Activated CD8-positive, alpha-beta memory T cell treated with anti-CD3 and anti-CD28 coated beads, Interleukin-2, amount 50 U/mL, for 48 hours (primary cell): ENCODE results near the gene LECT2.

Experiments
- DNase-seq: peaks from one replicate; pipeline ENCODE4 v3.0.0-alpha.2; 2020

The LECT2 gene

GRCh38 chr5:135977375-135977928 is 22.7 kb upstream of the LECT2 start:
- peak; percentile 83 for DNase-seq

DNA sequence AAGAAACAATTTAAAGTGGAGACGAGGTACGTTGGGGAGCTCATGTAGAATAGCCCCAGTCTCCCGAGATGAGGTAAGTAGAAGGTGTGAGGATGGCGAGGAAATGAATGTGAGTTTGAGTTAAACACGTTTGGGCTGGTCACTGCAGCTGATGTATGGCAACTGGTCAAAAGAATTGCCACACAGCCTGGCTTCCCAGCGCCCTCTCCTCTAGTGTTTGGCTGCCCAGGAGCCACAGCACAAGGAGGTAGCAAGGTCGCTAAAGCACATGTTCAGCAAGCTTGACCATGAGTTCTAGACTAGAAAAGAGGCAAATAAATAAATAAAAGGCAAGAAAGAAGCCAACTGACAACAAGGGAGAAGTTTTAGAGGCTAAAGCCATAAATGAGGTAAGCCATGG is 21.4 kb upstream of the LECT2 start:
- no peak for DNase-seq

DNA sequence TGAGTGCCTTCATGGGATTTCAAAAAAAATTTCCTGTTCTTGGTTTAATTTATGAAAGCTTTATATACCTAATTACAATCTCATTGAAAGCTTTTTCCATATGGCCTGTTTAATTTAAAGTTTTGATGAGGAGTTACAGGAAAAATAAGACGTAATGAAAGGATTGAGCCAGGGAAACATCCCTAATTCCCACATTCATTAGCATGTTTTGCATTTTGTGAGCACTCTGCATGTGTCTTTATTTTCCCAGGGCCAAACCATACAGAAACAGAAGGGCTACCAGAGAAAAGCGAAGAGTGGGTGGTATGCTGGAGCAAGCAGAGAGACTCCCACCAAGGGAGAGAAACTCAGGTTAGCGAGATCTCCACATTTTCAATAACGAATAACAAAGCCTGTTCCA is 20.3 kb upstream of the LECT2 start:
- no peak for DNase-seq

- DNase-seq = no peak
Measured at GRCh38 chr5:135974021-135974600, 19.3 kb upstream of the LECT2 start.

DNA sequence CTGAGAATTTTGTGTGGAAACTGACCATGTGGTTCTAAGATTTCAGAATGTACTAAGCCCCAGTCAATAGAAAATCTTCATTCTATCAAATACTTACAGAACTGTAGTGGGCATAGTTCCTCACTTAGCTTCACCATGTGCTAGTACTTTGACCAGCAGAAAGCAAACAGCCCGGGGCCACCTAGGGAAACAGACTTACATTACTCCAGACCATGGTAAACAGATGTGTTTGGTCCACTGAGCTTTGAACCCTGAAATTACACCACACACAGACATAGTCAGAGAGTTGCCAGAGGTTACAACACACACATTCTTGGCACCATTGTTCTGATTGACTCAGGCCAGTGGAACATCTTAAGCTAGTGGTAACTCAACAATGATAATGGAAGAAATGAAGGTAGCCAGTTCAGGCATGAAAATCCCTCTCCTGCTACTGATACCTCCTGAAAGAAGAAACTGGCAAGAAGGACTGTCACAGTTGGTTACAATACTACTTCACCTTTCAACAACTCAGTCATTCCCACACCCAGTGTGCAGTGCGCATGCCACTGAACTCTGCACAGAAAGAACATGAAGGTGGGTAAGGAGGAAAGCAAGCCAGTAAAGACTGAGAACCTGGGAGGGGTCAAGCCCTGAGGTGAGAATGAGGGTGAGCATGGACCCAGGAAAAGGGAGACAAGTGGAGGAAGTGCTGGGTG is 18.7 kb upstream of the LECT2 start:
- no peak for DNase-seq

DNA sequence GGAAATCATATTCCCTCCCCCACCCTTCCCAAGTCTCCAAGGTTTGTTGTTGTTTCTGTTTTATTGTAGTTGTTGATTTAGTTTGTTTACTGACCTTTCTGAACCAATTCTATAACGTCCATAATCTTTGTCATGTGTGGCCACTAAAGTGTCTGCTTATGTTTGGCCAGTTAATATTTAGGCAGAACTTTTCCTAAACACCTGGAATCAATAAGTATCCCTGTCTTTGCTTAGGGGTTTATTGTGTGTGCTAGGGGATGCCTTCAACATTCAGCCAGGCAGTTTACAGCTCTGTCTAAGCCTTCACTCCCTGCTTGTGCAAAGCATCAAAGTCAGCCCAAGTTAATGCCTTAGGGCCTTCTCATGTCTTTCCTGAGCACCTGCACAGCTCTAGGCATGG is 16.9 kb upstream of the LECT2 start:
- no peak for DNase-seq

DNA sequence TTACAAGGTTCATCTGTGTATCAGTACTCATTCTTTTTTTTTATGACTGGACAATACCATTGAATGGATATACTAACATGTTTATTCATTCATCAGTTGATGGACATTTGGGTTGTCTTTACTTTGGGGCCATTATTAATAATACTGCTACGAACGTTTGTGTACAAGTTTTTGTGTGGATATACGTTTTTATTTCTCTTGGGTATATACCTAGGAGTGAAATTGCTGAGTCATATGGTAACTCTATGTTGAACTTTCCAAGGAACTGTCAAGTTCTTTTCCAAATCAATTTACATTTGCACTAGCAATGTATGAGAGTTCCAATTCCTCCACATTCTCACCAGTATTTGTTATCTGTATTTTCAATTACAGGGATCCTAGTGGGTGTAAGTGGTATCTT is 12.0 kb upstream of the LECT2 start:
- DNase-seq = no peak

DNA sequence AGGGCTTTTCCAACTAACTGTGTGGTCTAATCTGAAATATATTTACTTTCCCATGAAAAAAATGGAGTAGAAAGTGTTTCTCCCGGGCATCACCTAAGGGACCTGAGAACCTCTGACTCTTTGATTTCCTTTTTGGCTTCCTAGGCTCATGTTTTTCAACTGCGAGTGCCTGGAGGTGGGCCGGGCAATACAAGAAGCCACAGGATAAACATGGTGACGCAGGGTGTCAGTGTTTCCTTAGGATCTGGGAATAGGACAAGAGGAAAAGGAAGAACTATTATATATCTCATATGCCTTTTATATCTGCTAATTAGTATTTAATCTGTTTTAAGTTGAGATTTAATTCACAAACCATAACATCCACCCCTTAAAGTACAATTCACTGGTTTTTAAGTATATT is 11.4 kb upstream of the LECT2 start:
- no peak for DNase-seq

DNA sequence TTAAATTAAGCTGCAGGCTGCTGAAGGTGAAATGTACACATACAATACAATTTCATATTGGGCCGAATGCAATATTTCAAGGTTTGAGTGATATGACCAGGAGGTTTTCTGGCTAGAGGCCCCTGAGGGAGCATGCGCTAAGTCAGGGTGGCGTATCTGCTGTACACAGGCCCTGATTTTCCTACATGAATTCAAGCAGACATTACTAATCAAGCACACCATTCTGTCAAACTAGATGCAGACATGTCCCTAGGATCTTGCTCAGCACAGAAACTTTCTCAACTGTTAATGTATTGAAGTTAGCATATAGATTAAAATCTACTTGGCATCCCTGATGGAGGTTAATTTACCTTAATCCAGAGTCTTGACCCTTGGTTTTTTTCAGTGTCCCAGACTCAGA is 10.7 kb upstream of the LECT2 start:
- DNase-seq = no peak

DNA sequence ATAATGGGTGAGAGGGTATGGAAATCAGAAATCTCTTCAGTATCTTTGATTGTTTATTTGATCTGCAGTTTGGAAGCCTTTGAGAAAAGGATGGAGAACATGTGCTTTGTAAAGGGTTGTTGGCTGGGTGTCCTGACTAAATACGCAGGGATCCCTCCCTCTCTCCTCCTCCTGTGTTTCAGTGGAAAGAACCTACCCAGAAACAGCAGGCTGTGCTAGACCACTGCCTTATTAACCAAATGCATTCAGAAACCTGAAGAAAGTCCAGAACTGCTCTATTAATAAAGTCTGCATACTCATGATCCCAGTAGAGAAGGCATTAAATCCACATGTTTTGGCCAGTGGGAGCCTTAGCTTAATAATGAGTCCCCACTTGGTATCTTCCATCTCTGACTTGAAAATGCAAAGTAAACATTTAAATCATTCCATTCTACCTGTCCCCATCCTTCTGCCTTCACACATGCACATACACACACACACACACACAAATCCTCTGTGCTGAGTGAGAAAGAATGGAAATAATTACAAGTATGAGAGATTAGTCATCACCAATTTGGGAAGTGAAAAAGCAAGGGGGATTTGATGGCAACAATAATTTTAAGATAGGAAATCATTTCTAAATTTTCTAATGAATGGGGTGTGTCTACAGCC is 10.0 kb upstream of the LECT2 start:
- no peak for DNase-seq

- DNase-seq = no peak
Measured at GRCh38 chr5:135955525-135955924, 742 bp upstream of the LECT2 start.

DNA sequence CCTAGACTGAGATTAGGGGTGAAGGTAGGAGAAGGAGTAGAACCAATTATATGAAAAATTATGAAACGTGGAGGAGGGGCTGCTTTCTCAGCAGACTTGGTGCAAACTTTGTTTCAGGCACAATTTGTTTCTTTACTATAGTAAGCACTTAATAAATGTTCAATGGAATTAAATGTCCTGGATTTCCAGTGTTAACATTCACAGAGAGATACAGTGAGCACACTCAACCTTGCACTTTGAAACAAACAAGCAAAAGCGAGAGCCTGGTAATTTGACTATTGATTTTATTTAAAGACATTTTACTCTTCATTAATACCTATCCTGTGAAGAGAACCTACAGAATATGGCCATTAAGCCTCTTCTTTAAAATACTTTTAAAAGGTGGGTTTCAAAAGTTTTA is 933 bp downstream of the LECT2 start:
- no peak for DNase-seq

DNA sequence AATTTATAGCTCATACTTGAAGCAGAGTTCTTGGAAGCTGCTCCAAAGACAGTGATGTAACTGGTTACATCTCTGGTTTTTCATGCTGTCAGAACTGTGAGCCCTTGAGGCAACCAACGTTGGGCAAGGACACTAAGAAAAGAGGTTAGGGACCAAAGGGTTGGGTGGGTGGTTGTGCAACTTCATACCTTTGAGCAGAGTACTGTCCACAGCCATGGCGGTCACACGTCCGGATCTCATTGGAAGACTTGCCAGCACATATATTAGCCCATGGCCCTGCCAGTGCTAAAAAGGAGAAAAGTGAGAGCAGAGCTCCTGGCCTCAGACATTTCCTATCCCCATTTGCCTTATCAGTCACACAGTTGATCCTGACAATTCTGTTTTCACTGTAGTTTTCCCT is 2.1 kb downstream of the LECT2 start:
- DNase-seq = no peak

DNA sequence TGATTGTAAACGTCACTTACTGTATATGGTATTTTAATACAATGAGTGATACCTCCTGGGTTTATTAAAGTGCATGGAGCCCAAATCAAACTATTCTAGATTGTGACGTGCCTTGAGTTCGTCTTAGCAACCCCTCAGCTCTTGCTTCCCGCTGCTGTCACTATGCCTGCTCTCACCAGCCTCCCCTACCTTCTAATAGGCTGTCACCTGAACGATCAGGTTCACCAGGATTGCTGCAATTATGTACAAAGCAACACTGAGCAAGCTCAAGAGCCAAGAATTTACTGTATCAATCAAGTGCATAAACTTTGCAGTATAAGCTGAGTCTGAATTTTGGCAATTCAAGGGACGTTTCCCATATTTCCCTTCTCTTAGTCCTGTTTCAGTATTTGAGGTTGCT is 3.0 kb downstream of the LECT2 start:
- DNase-seq = no peak

- DNase-seq = no peak
Measured at GRCh38 chr5:135951257-135951656, 3.5 kb downstream of the LECT2 start.

- DNase-seq = no peak
Measured at GRCh38 chr5:135950611-135951010, 4.2 kb downstream of the LECT2 start.

GRCh38 chr5:135944967-135945560 is 9.7 kb downstream of the LECT2 start:
- DNase-seq = no peak

GRCh38 chr5:135944564-135944963 is 10.2 kb downstream of the LECT2 start:
- DNase-seq = no peak

DNA sequence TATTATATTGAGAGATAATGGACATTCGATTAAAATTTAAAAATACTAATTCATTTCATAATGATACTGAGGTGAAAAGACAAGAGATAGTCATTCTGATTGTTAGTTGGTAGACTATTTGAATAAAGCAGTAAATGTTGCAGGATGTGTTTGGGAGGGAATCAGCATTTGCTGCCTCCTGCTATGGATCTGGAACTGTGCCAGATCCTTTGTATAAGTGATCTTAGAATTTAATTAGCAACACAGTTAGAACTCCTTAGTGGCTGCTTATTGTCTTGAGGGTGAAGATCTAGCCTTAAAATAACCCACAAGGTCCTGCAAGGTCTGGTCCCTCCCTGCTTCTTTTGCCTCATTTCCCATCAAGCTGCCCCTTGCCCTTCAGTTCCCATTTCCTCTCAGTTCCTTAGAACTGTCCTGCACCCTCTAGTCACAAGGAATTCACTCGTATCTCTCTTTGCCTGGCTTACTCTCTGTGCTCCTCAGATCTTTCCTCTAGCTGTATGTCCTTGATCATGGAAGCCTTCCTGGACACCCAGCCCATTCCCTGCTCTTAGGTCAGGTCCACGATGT is 12.5 kb downstream of the LECT2 start:
- no peak for DNase-seq

- DNase-seq = no peak
Measured at GRCh38 chr5:135941711-135942110, 13.1 kb downstream of the LECT2 start.

GRCh38 chr5:135937245-135937911 is 17.4 kb downstream of the LECT2 start:
- no peak for DNase-seq

- no peak for DNase-seq
Measured at GRCh38 chr5:135934939-135935338, 19.8 kb downstream of the LECT2 start.

- DNase-seq = no peak
Measured at GRCh38 chr5:135930949-135931295, 23.9 kb downstream of the LECT2 start.
